ENCODE measurements around the gene PHC3.
"Not testable (repeated sequence)": the region's sequence is repeated elsewhere in the genome, so short reads cannot be mapped to it uniquely, and the experiment has no call there.

Gene PHC3

GRCh38 chr3:170137986-170138385, 43.5 kb downstream of the PHC3 start:
- Histone ChIP-seq H3K36me3 (peaks cover 60% of the 10 kb centered on the region), H3K9ac (no peak overlapping the region), H3K4me1 (no peaks in the 10 kb centered on the region), H3K27ac (no peak overlapping the region), H3K9me3 (peaks cover 17% of the 10 kb centered on the region), H3K4me2 (no peak overlapping the region), H3K27me3 (no peaks in the 10 kb centered on the region), H3K4me3 (no peak overlapping the region), H4K20me1 (peaks cover 18% of the 10 kb centered on the region; the same call in 1 of the 2 replicates)
- no peak for TF ChIP-seq Cebpa-rat (IDR thresholded peaks at IDR 0.05)

GRCh38 chr3:170132335-170132734, 49.2 kb downstream of the PHC3 start:
- Histone ChIP-seq H3K4me3 (no peak overlapping the region), H3K27ac (no peak overlapping the region), H3K27me3 (no peaks in the 10 kb centered on the region), H4K20me1 (peaks cover 20% of the 10 kb centered on the region), H3K9ac (no peak overlapping the region), H3K4me1 (peaks cover 26% of the 10 kb centered on the region), H3K9me3 (peaks cover 26% of the 10 kb centered on the region), H3K36me3 (peaks cover 62% of the 10 kb centered on the region), H3K4me2 (no peak overlapping the region)
- no peak for TF ChIP-seq Cebpa-rat (IDR thresholded peaks at IDR 0.05)

- Histone ChIP-seq H3K27ac (no peak overlapping the region), H3K27me3 (no peaks in the 10 kb centered on the region), H3K36me3 (peaks cover 49% of the 10 kb centered on the region), H4K20me1 (peaks cover 15% of the 10 kb centered on the region), H3K4me2 (no peak overlapping the region), H3K9ac (no peak overlapping the region), H3K9me3 (peaks cover 26% of the 10 kb centered on the region), H3K4me3 (no peak overlapping the region), H3K4me1 (peaks cover 31% of the 10 kb centered on the region)
- TF ChIP-seq Cebpa-rat (IDR thresholded peaks at IDR 0.05): no peak
Observed at GRCh38 chr3:170130532-170130931, 51.0 kb downstream of the PHC3 start.

- no peaks in the 10 kb centered on the region for H3K27me3 ChIP-seq
- peaks cover 15% of the 10 kb centered on the region for H4K20me1 ChIP-seq
- peak overlapping the region; percentile 68 for H3K4me2 ChIP-seq
- peaks cover 19% of the 10 kb centered on the region for H3K9me3 ChIP-seq
- no peak overlapping the region for H3K4me3 ChIP-seq
- peaks cover 31% of the 10 kb centered on the region for H3K4me1 ChIP-seq
- peaks cover 38% of the 10 kb centered on the region for H3K36me3 ChIP-seq
- H3K27ac ChIP-seq: peak overlapping the region; percentile 38; the same call in 1 of the 2 replicates
- TF ChIP-seq Cebpa-rat (IDR thresholded peaks at IDR 0.05): no peak
- no peak overlapping the region for H3K9ac ChIP-seq
Observed at GRCh38 chr3:170128977-170129431, 52.5 kb downstream of the PHC3 start.

- peak overlapping the region; percentile 68 for H3K4me2 ChIP-seq
Observed at GRCh38 chr3:170128259-170128976, 53.1 kb downstream of the PHC3 start.

DNA sequence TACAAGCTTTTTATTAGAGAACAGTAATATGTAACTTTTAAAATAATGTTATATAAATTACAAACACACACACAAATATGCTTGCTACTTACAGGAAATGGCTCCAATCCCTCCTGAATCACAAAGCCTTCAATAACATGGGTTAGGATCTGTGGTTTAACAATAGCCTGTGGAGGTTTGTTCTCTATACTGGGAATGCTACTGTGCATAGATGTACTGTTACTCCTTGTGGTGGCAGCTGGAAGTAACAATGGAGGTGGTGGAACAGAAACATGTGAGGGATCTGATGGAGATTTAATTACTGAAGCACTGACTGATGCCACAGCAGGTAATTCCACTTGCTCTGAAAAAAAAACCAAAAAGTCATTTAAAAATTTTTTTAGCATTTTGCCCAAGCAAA, 64.4 kb downstream of the PHC3 start:
- Histone ChIP-seq H3K4me2 (no peak overlapping the region), H3K4me3 (no peak overlapping the region), H3K36me3 (peaks cover 82% of the 10 kb centered on the region), H3K27me3 (no peaks in the 10 kb centered on the region), H4K20me1 (no peaks in the 10 kb centered on the region), H3K9ac (no peak overlapping the region), H3K4me1 (no peaks in the 10 kb centered on the region), H3K27ac (no peak overlapping the region), H3K9me3 (no peaks in the 10 kb centered on the region)
- no peak for TF ChIP-seq Cebpa-rat (IDR thresholded peaks at IDR 0.05)

More at GRCh38 chr3:170128259-170128976, 53.1 kb downstream of the PHC3 start:
- Histone ChIP-seq H4K20me1 (peaks cover 15% of the 10 kb centered on the region), H3K27ac (peak overlapping the region; percentile 38), H3K9ac (no peak overlapping the region), H3K36me3 (peaks cover 38% of the 10 kb centered on the region), H3K9me3 (peaks cover 13% of the 10 kb centered on the region), H3K27me3 (no peaks in the 10 kb centered on the region), H3K4me3 (0 out of 2 replicates have a peak overlapping the region, but pooled peaks have one; percentile 12), H3K4me1 (peaks cover 31% of the 10 kb centered on the region)
- no peak for TF ChIP-seq Cebpa-rat (IDR thresholded peaks at IDR 0.05)

DNA sequence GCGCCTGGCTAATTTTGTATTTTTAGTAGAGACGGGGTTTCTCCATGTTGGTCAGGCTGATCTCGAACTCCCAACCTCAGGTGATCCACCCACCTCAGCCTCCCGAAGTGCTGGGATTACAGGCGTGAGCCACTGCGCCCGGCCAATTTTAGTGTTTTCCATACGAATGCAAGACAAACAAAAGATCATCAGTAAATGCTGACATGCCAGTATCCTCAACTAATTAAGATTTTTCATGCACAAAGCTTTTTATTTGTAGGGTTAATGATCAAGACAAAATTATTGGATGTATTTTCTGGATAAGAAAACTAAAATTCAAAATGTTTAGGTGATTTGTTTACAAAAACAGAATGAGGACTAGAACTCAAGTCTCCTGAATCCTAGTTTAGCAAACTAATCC, 67.4 kb downstream of the PHC3 start:
- H3K9ac ChIP-seq, H3K27me3 ChIP-seq, H3K9me3 ChIP-seq, H3K4me1 ChIP-seq, H3K4me3 ChIP-seq, H3K27ac ChIP-seq, H4K20me1 ChIP-seq, H3K4me2 ChIP-seq: not testable (repeated sequence)
- peaks cover 79% of the 10 kb centered on the region for H3K36me3 ChIP-seq

- no peak overlapping the region for H3K9ac ChIP-seq
- H3K4me2 ChIP-seq: no peak overlapping the region
- peaks cover 69% of the 10 kb centered on the region for H3K36me3 ChIP-seq
- no peak overlapping the region for H3K4me3 ChIP-seq
- no peak for TF ChIP-seq Cebpa-rat (IDR thresholded peaks at IDR 0.05)
- H3K4me1 ChIP-seq: no peaks in the 10 kb centered on the region
- no peaks in the 10 kb centered on the region for H3K27me3 ChIP-seq
- no peaks in the 10 kb centered on the region for H3K9me3 ChIP-seq
- no peak overlapping the region for H3K27ac ChIP-seq
- 0 out of 2 replicates have a peak, but pooled peaks cover 6% of the 10 kb centered on the region for H4K20me1 ChIP-seq
Observed at GRCh38 chr3:170111147-170111771, 70.3 kb downstream of the PHC3 start.

DNA sequence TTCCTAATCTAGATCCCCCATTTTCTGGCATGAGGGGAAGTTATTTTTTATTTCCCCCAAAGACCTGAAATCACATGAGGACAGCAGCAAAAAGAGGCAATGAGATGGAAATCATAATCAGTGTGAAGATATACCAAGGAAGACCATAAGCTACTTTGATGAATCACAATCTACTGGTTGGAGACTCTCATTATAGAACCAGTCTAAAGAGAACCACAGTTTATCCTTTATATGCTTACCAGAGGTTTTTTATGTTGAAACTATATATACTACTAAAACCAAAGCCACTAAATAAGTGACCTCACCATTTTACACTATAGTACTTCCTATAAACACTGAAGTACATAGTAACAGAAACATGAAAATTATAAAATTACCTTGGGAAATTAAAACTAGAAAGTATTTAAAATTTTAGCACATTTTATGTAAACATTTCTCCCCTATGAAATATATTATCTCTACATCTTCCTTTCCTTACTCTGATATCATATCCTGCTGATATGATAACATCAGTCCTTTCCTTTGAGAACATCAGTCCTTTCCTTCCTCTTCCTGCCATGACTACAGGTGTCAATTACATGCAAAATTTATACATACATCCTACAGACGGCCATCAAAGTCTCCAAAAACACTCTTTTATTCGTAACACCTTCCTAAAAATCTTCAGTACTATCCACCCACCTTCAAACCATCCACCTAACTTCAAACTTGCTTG, 71.8 kb downstream of the PHC3 start:
- Histone ChIP-seq H3K4me3 (no peak overlapping the region), H3K27me3 (no peaks in the 10 kb centered on the region), H3K4me1 (peaks cover 5% of the 10 kb centered on the region; the same call in 1 of the 2 replicates), H3K4me2 (no peak overlapping the region), H3K9me3 (no peaks in the 10 kb centered on the region), H3K9ac (no peak overlapping the region), H4K20me1 (0 out of 2 replicates have a peak, but pooled peaks cover 6% of the 10 kb centered on the region), H3K36me3 (peaks cover 67% of the 10 kb centered on the region), H3K27ac (no peak overlapping the region)
- no peak for TF ChIP-seq Cebpa-rat (IDR thresholded peaks at IDR 0.05)

DNA sequence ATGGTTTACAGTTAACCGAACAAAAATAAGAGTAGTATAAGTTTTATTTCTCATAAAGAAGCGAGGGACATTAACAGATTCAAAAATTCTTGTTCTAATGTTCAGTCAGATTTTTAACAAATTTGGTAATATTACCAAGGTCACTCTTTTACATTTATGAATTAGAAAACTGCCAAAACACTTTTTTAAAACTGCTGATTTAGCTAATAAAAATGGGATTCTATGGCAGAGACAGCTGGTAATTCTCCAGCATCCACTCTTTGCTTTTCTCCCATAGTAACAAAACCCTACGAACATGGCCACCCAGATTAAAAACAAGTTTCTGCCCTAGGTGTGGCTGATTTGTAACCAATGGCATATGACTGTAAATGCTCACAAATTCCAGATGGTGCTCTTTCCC, 72.6 kb downstream of the PHC3 start:
- H3K4me3 ChIP-seq: no peak overlapping the region
- no peak overlapping the region for H3K9ac ChIP-seq
- H3K27me3 ChIP-seq: no peaks in the 10 kb centered on the region
- H3K4me1 ChIP-seq: peaks cover 5% of the 10 kb centered on the region; the same call in 1 of the 2 replicates
- TF ChIP-seq Cebpa-rat (IDR thresholded peaks at IDR 0.05): no peak
- H4K20me1 ChIP-seq: 0 out of 2 replicates have a peak, but pooled peaks cover 6% of the 10 kb centered on the region
- H3K4me2 ChIP-seq: no peak overlapping the region
- peaks cover 68% of the 10 kb centered on the region for H3K36me3 ChIP-seq
- no peak overlapping the region for H3K27ac ChIP-seq
- H3K9me3 ChIP-seq: no peaks in the 10 kb centered on the region

Measured in BLaER1 (cell line).